Sigmoid colon (tissue), 4 donors: ENCODE results near the gene SLC25A34.

Source experiments
- CTCF ChIP-seq, 4 experiments: fragments of 450-650 bp in 3 of 4; fragments of 200-600 bp in 1 of 4; IDR thresholded peaks; one replicate each; pipeline ENCODE4 v1.5.1; 2016 to 2019; ENCODE audit warnings: antibody characterized with exemption in 4 of 4, mild to moderate bottlenecking in 3 of 4, moderate library complexity in 2 of 4
- EP300 ChIP-seq, 4 donors: sonication (generic); formaldehyde crosslinking; IDR thresholded peaks; one replicate each; pipeline ENCODE4 v1.6.1; 2017; ENCODE audit warnings: antibody characterized with exemption in 4 of 4
- POLR2A ChIP-seq, 2 donors: fragments of 450-650 bp; IDR thresholded peaks; one replicate each; pipeline ENCODE4 v1.6.1; 2016; ENCODE audit warnings: antibody characterized with exemption in 2 of 2, mild to moderate bottlenecking in 2 of 2, moderate library complexity in 2 of 2
- POLR2AphosphoS5 ChIP-seq, 4 donors: sonication (generic); formaldehyde crosslinking; IDR thresholded peaks; one replicate each; pipeline ENCODE4 v1.6.1; 2017; ENCODE audit warnings: antibody characterized with exemption in 4 of 4

GRCh38 chr1:15690317-15690716, 45.7 kb upstream of the SLC25A34 start:
- TF ChIP-seq POLR2A (IDR thresholded peaks at IDR 0.05) = no peak
- no peak for TF ChIP-seq CTCF (IDR thresholded peaks at IDR 0.05)
- no peak for TF ChIP-seq POLR2AphosphoS5 (IDR thresholded peaks at IDR 0.05)
- no peak for TF ChIP-seq EP300 (IDR thresholded peaks at IDR 0.05)
